ENCODE data around the gene AMHR2.

- no peak for TF ChIP-seq EZH2phosphoT487 (IDR thresholded peaks at IDR 0.05; ENCODE audit: insufficient read depth, low read depth)
- TF ChIP-seq EZH2 (IDR thresholded peaks at IDR 0.05; ENCODE audit: insufficient read depth, poor library complexity, severe bottlenecking), result no peak
Measured at GRCh38 chr12:53380104-53380793, 43.4 kb upstream of the AMHR2 start, which contains the start of gene SP1.
